Activated CD8-positive, alpha-beta T cell treated with anti-CD3 and anti-CD28 coated beads for 36 hours (primary cell): ENCODE measurements around the gene RRH. TPM values are rescaled to one million over a fixed set of nuclear protein-coding genes. Genes with fewer than 3 reads are reported as not detected.
"Not testable (repeated sequence)": the region's sequence is repeated elsewhere in the genome, so short reads cannot be mapped to it uniquely, and the experiment has no call there.

Experiments
- ATAC-seq: fragments of 200-7000 bp; cut with Tn5 transposase; one replicate; pipeline ENCODE4 v1.10.0; 2021; ENCODE audit warnings: mild to moderate bottlenecking, moderate library complexity
- CTCF ChIA-PET: fragments of 350-600 bp; sonication (Branson Sonifier 250); formaldehyde crosslinking; loops from one replicate; lab custom pipeline; 2021; ENCODE audit warnings: antibody characterized with exemption; lab: Charles Lee
- POLR2A ChIA-PET: fragments of 350-600 bp; sonication (Branson Sonifier 250); formaldehyde crosslinking; loops from one replicate; lab custom pipeline; 2021; ENCODE audit warnings: antibody characterized with exemption; lab: Charles Lee
- DNase-seq: peaks from one replicate; pipeline ENCODE4 v3.0.0-alpha.2; 2020
- H3K27ac Mint-ChIP-seq: one replicate; pipeline ENCODE4 v1.8.0; 2021; ENCODE audit warnings: mild to moderate bottlenecking, mixed read lengths
- H3K27me3 Mint-ChIP-seq: one replicate; pipeline ENCODE4 v1.8.0; 2021; ENCODE audit warnings: mixed read lengths
- H3K36me3 Mint-ChIP-seq: one replicate; pipeline ENCODE4 v1.8.0; 2021; ENCODE audit warnings: low read depth, mixed read lengths
- H3K4me1 Mint-ChIP-seq: one replicate; pipeline ENCODE4 v1.8.0; 2021; ENCODE audit warnings: low read depth, mixed read lengths
- H3K4me3 Mint-ChIP-seq: one replicate; pipeline ENCODE4 v1.8.0; 2021; ENCODE audit warnings: mild to moderate bottlenecking, moderate library complexity, mixed read lengths
- H3K9me3 Mint-ChIP-seq: one replicate; pipeline ENCODE4 v1.8.0; 2021; ENCODE audit warnings: mixed read lengths
- CTCF ChIP-seq: fragments of 200-600 bp; IDR thresholded peaks from one replicate; pipeline ENCODE4 v1.8.0; 2022; ENCODE audit warnings: antibody characterized with exemption, mild to moderate bottlenecking
- intact Hi-C: fragments of 100-400 bp; cut with micrococcal nuclease; formaldehyde crosslinking; loops from one replicate; pipeline ENCODE4 v1.10.0; 2022
- total RNA-seq, 2 experiments: library from RNA; stranded (reverse); gene quantifications; one replicate each; pipeline ENCODE4 v1.2.3, GENCODE V29; 2021

RRH gene
- total RNA-seq, 2 experiments from 2014 or later, result not detected

- DNase-seq (no peak), ATAC-seq (no peak)
- no peak for TF ChIP-seq CTCF
- Mint-ChIP-seq H3K36me3 (no peaks in the 10 kb centered on the region), H3K27ac (no peak overlapping the region), H3K9me3 (no peaks in the 10 kb centered on the region), H3K4me3 (no peak overlapping the region), H3K4me1 (no peaks in the 10 kb centered on the region), H3K27me3 (peaks cover 6% of the 10 kb centered on the region)
- intact Hi-C loops, result loop anchor here (5.0 kb wide), 1 partner anchor 102 kb away; no protein-coding TSS in a partner anchor
- ChIA-PET CTCF (no interaction called here), POLR2A (no interaction called here)
Observed at GRCh38 chr4:109875106-109875505, 47.3 kb downstream of the RRH start.

- DNase-seq, CTCF ChIA-PET, H3K4me1 Mint-ChIP-seq, POLR2A ChIA-PET, H3K27me3 Mint-ChIP-seq, ATAC-seq, H3K9me3 Mint-ChIP-seq, H3K27ac Mint-ChIP-seq, H3K36me3 Mint-ChIP-seq, H3K4me3 Mint-ChIP-seq: not testable (repeated sequence)
- intact Hi-C loops, result loop anchor here (5.0 kb wide), 1 partner anchor 102 kb away; no protein-coding TSS in a partner anchor
Observed at GRCh38 chr4:109875553-109875952, 47.8 kb downstream of the RRH start.

- Mint-ChIP-seq H3K36me3 (no peaks in the 10 kb centered on the region), H3K9me3 (no peaks in the 10 kb centered on the region), H3K4me1 (no peaks in the 10 kb centered on the region), H3K27ac (no peak overlapping the region), H3K4me3 (no peak overlapping the region), H3K27me3 (peaks cover 6% of the 10 kb centered on the region)
- POLR2A ChIA-PET, result interaction anchor here (0.9 kb wide), 1 partner anchor 11 kb away, joined by 4 read pairs; no protein-coding TSS in a partner anchor
- no peak for TF ChIP-seq CTCF
- intact Hi-C loops, result loop anchor here (5.0 kb wide), 1 partner anchor 101 kb away; no protein-coding TSS in a partner anchor
- DNase-seq (no peak), ATAC-seq (no peak)
- CTCF ChIA-PET, result no interaction called here
Observed at GRCh38 chr4:109876634-109877265, 49.0 kb downstream of the RRH start.

GRCh38 chr4:109877400-109877799 is 49.6 kb downstream of the RRH start:
- TF ChIP-seq CTCF, result no peak
- CTCF ChIA-PET, result no interaction called here
- Mint-ChIP-seq H3K4me1 (no peaks in the 10 kb centered on the region), H3K9me3 (no peaks in the 10 kb centered on the region), H3K27me3 (peaks cover 6% of the 10 kb centered on the region), H3K27ac (no peak overlapping the region), H3K4me3 (no peak overlapping the region), H3K36me3 (no peaks in the 10 kb centered on the region)
- ATAC-seq (no peak), DNase-seq (no peak)
- POLR2A ChIA-PET, result no interaction called here
- intact Hi-C loops, result loop anchor here (5.0 kb wide), 1 partner anchor 100 kb away; no protein-coding TSS in a partner anchor

GRCh38 chr4:109878355-109878754 is 50.6 kb downstream of the RRH start:
- ChIA-PET CTCF (no interaction called here), POLR2A (no interaction called here)
- no peak for DNase-seq
- peaks cover 6% of the 10 kb centered on the region for H3K27me3 Mint-ChIP-seq
- no peaks in the 10 kb centered on the region for H3K36me3 Mint-ChIP-seq
- no peaks in the 10 kb centered on the region for H3K4me1 Mint-ChIP-seq
- ATAC-seq, result no peak
- no peak overlapping the region for H3K27ac Mint-ChIP-seq
- H3K4me3 Mint-ChIP-seq, result no peak overlapping the region
- no peaks in the 10 kb centered on the region for H3K9me3 Mint-ChIP-seq
- intact Hi-C loops, result loop anchor here (5.0 kb wide), 1 partner anchor 99 kb away; no protein-coding TSS in a partner anchor
- TF ChIP-seq CTCF, result no peak
